ENCODE measurements around the gene P3H2.

P3H2 gene

DNA sequence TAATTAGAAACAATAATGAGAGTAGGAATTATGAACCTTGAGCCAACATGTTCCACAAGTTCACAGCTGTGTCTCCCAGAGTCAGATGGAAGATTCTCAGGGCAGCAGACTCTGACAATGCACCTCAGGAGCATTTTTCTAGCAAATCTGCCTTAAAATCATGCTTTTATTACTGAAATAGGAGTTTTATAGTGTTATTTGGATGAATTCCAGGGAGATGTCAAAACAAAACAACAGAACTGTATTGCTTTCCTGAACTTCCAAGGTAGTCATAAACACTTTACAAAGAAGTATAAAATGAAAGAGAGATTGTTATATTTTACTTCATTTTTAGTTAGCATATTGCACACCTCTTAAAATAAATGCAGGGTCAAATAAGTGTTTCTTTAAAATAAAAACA lies 77.0 kb downstream of the P3H2 start:
- H3K36me3 ChIP-seq (ENCODE audit: control insufficient read depth, insufficient read depth, low read length): no peaks in the 10 kb centered on the region
- H3K79me2 ChIP-seq: no peaks in the 10 kb centered on the region
- H3K4me3 ChIP-seq (ENCODE audit: low read depth, low read length): no peak overlapping the region
- TF ChIP-seq, protein P1, sequence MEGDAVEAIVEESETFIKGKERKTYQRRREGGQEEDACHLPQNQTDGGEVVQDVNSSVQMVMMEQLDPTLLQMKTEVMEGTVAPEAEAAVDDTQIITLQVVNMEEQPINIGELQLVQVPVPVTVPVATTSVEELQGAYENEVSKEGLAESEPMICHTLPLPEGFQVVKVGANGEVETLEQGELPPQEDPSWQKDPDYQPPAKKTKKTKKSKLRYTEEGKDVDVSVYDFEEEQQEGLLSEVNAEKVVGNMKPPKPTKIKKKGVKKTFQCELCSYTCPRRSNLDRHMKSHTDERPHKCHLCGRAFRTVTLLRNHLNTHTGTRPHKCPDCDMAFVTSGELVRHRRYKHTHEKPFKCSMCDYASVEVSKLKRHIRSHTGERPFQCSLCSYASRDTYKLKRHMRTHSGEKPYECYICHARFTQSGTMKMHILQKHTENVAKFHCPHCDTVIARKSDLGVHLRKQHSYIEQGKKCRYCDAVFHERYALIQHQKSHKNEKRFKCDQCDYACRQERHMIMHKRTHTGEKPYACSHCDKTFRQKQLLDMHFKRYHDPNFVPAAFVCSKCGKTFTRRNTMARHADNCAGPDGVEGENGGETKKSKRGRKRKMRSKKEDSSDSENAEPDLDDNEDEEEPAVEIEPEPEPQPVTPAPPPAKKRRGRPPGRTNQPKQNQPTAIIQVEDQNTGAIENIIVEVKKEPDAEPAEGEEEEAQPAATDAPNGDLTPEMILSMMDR (IDR thresholded peaks at IDR 0.05): no peak
- no peak overlapping the region for H3K27ac ChIP-seq
- no peak overlapping the region for H3K4me2 ChIP-seq (ENCODE audit: low read length)
- no peak overlapping the region for H3K9ac ChIP-seq
- no peak overlapping the region for H2AFZ ChIP-seq
- H3K9me3 ChIP-seq (ENCODE audit: control insufficient read depth, low read length): no peaks in the 10 kb centered on the region
- H3K27me3 ChIP-seq (ENCODE audit: control insufficient read depth, insufficient read depth, low read length): no peaks in the 10 kb centered on the region
- H3K4me1 ChIP-seq: no peaks in the 10 kb centered on the region

DNA sequence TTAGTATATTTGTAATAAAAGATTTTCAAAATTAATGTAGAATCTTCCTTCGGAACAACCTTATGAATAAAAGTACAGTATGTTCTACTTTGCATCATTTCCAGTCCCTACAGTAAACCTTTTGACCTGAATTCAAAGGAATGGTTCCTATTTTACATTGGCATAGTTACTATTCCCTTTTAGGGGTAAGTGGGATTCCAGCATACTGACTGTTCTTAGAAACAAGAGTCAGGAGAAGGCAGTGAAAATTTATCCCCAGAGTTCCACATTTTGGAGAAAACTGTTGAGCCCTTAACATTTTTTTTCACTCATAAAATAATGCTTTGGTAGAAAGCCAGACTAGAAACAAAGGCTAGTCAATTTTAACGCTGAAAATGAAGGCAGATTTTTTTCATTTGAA lies 78.1 kb downstream of the P3H2 start:
- TF ChIP-seq, protein P1 (IDR thresholded peaks at IDR 0.05): no peak
- Histone ChIP-seq H3K9ac (no peak overlapping the region), H3K27me3 (ENCODE audit: control insufficient read depth, insufficient read depth, low read length) (no peaks in the 10 kb centered on the region), H3K27ac (no peak overlapping the region), H3K4me3 (ENCODE audit: low read depth, low read length) (no peak overlapping the region), H3K79me2 (no peaks in the 10 kb centered on the region), H3K36me3 (ENCODE audit: control insufficient read depth, insufficient read depth, low read length) (no peaks in the 10 kb centered on the region), H3K4me1 (no peaks in the 10 kb centered on the region), H2AFZ (no peak overlapping the region), H3K9me3 (ENCODE audit: control insufficient read depth, low read length) (no peaks in the 10 kb centered on the region), H3K4me2 (ENCODE audit: low read length) (no peak overlapping the region)

DNA sequence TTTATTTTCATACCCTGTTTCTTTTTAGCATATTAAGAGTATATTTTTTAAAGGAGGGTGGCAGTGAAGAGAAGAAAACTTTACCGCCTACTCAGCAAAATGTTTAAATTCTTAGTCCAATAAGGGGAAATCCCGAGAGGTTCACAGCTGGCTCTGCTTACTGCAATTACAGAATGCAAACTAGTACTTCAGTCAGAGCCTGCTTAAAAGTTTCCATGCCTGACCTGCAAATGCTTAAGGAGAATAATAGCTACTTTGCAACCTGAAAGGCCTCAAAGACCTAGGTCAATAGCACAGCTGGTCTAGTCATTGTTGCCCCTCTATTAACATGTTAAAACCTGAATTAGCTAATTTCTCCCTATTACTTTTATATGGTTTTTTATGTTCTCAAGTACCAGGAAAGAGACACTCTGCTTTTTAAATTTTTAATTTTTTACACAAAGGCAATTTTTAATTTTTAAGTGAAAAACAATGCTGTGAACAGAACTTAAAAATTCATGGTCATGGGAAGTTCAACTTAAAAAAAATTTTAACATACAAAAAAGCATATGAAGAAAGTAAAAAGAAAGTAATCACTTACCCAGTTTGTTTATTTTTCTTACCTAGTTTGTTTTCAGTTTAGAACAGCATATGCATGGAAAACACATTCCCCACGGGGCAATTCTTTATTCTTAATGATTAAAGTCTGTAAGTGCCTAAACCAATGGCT lies 79.2 kb downstream of the P3H2 start:
- Histone ChIP-seq H3K36me3 (ENCODE audit: control insufficient read depth, insufficient read depth, low read length) (no peaks in the 10 kb centered on the region), H3K4me3 (ENCODE audit: low read depth, low read length) (no peak overlapping the region), H3K27me3 (ENCODE audit: control insufficient read depth, insufficient read depth, low read length) (no peaks in the 10 kb centered on the region), H3K4me2 (ENCODE audit: low read length) (no peak overlapping the region), H3K9me3 (ENCODE audit: control insufficient read depth, low read length) (no peaks in the 10 kb centered on the region), H3K9ac (no peak overlapping the region), H3K4me1 (no peaks in the 10 kb centered on the region), H3K79me2 (no peaks in the 10 kb centered on the region), H2AFZ (no peak overlapping the region), H3K27ac (no peak overlapping the region)
- TF ChIP-seq, protein P1 (IDR thresholded peaks at IDR 0.05): no peak

DNA sequence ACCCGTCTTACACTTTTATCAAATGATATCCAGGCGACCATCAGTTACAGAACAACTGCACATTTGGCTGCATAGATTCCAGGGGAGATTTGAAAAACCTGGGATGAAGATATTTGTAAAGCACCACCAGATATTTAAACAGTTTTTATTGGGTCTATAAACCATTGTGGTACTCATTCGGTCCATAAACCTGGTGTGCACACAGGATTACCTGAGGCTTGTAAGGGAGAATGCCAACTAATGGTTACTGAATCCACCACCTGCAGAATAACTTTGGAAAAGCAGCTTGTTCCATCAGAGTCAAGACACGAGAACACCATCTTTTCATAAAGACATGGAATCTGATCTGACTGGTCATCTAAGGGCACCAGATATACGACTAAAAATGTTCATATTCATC lies 80.6 kb downstream of the P3H2 start:
- Histone ChIP-seq H3K4me3 (ENCODE audit: low read depth, low read length) (no peak overlapping the region), H3K9me3 (ENCODE audit: control insufficient read depth, low read length) (no peaks in the 10 kb centered on the region), H3K27ac (no peak overlapping the region), H3K4me1 (no peaks in the 10 kb centered on the region), H3K36me3 (ENCODE audit: control insufficient read depth, insufficient read depth, low read length) (no peaks in the 10 kb centered on the region), H3K4me2 (ENCODE audit: low read length) (no peak overlapping the region), H3K9ac (no peak overlapping the region), H3K27me3 (ENCODE audit: control insufficient read depth, insufficient read depth, low read length) (no peaks in the 10 kb centered on the region), H2AFZ (no peak overlapping the region), H3K79me2 (no peaks in the 10 kb centered on the region)
- TF ChIP-seq, protein P1 (IDR thresholded peaks at IDR 0.05): no peak

All from parathyroid adenoma (tissue), 2 donors.